ENCODE data around the gene MVD. TPM values are rescaled to one million over a fixed set of nuclear protein-coding genes. Genes with fewer than 3 reads are reported as not detected.

MVD gene
- total RNA-seq, 6 experiments from 2014 or later, result 10.2 to 57.1 (median 15.2) TPM

- H3K36me3 ChIP-seq, result peaks cover 0 to 40% (median 13%) of the 10 kb centered on the region in 4 donors
- TF ChIP-seq POLR2A (IDR thresholded peaks at IDR 0.05) (no peak), CTCF (IDR thresholded peaks at IDR 0.05) (no peak)
- no peak for ATAC-seq
- DNase-seq, result peak in 2 of 3 donors; percentile 40 to 46
- H3K4me1 ChIP-seq, result peaks cover 0 to 4% (median 0%) of the 10 kb centered on the region in 4 donors
- intact Hi-C loops (cut with DNase I), result no loop called here
- no peaks in the 10 kb centered on the region for H3K9me3 ChIP-seq
- 72% methylated on average over 7 of the region's 30 CpGs for WGBS (ENCODE audit: insufficient coverage, low coverage, low lambda C conversion rate, missing lambda C conversion rate)
- H3K4me3 ChIP-seq, result no peak overlapping the region
- no peaks in the 10 kb centered on the region for H3K27me3 ChIP-seq
- no peak overlapping the region for H3K27ac ChIP-seq
These were observed 30.8 kb downstream of the MVD start for GRCh38 chr16:88631920-88632586.

DNA sequence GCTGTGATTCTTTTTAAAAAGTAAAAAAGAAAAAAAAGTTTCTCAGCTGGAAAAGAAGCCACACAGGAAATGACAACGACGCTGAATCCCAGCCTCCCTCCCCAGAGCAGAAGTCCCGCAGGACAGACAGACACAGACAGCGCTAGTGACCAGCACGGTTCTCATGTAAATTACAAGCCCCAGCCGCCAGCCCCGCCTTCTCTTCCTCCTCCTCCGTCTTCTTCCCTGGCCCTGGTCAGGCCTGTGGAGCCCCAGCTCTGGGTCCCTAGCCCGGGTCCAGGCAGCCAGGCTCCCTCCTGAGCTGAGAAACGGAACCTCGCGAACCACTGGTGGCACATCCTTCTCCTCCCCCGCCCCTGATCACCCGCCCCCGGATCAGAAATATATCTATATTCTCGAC, 31.5 kb downstream of the MVD start:
- TF ChIP-seq POLR2A (IDR thresholded peaks at IDR 0.05) (no peak), CTCF (IDR thresholded peaks at IDR 0.05) (no peak)
- Histone ChIP-seq H3K36me3 (peaks cover 0 to 40% (median 13%) of the 10 kb centered on the region in 4 donors), H3K4me3 (no peak overlapping the region), H3K4me1 (peaks cover 0 to 4% (median 0%) of the 10 kb centered on the region in 4 donors), H3K9me3 (no peaks in the 10 kb centered on the region), H3K27ac (no peak overlapping the region), H3K27me3 (no peaks in the 10 kb centered on the region)
- ATAC-seq (no peak), DNase-seq (peak in 1 of 3 donors; percentile 34)
- intact Hi-C loops (cut with DNase I), result no loop called here
- WGBS (ENCODE audit: insufficient coverage, low coverage, low lambda C conversion rate, missing lambda C conversion rate), result 76% methylated on average over 15 of the region's 16 CpGs

GRCh38 chr16:88630941-88631340, 31.9 kb downstream of the MVD start:
- H3K4me1 ChIP-seq, result peaks cover 0 to 4% (median 0%) of the 10 kb centered on the region in 4 donors
- H3K27me3 ChIP-seq, result no peaks in the 10 kb centered on the region
- no peaks in the 10 kb centered on the region for H3K9me3 ChIP-seq
- DNase-seq, result peak in 1 of 3 donors; percentile 37
- no peak overlapping the region for H3K4me3 ChIP-seq
- no peak overlapping the region for H3K27ac ChIP-seq
- TF ChIP-seq CTCF (IDR thresholded peaks at IDR 0.05), result no peak
- no peak for TF ChIP-seq POLR2A (IDR thresholded peaks at IDR 0.05)
- 92% methylated on average over 7 of the region's 23 CpGs for WGBS (ENCODE audit: insufficient coverage, low coverage, low lambda C conversion rate, missing lambda C conversion rate)
- intact Hi-C loops (cut with DNase I), result no loop called here
- no peak for ATAC-seq
- peaks cover 0 to 40% (median 13%) of the 10 kb centered on the region in 4 donors for H3K36me3 ChIP-seq

DNA sequence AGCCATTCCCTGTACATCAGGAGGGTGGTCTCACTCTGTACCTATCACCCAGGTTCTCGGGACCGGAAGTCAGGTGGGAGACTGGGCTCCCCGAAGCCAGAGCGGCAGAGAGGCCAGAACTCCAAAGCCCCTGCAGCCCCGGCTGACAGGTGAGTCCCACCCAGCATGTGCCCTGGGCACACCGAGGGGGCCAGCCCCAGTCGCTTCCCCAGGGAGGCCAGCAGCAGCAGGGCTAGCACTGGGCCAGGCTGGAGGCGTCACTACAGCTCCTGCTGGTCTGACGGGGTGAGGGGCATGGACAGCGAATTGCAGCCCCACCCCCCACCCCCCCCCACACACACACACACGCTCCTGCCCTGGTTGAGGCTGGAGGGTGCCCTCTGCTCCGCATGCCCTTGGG, 32.5 kb downstream of the MVD start:
- Histone ChIP-seq H3K4me3 (no peak overlapping the region), H3K27me3 (no peaks in the 10 kb centered on the region), H3K4me1 (peaks cover 0 to 4% (median 0%) of the 10 kb centered on the region in 4 donors), H3K9me3 (no peaks in the 10 kb centered on the region), H3K36me3 (peaks cover 0 to 40% (median 13%) of the 10 kb centered on the region in 4 donors), H3K27ac (no peak overlapping the region)
- DNase-seq (peak in 1 of 3 donors; percentile 35), ATAC-seq (no peak)
- intact Hi-C loops (cut with DNase I), result no loop called here
- TF ChIP-seq POLR2A (IDR thresholded peaks at IDR 0.05) (no peak), CTCF (IDR thresholded peaks at IDR 0.05) (no peak)
- no CpG with 5 or more reads among the region's 12 CpGs for WGBS (ENCODE audit: insufficient coverage, low coverage, low lambda C conversion rate, missing lambda C conversion rate)

Measured in right lobe of liver (tissue), 6 donors.